ENCODE data around the gene CSH2. TPM values are rescaled to one million over a fixed set of nuclear protein-coding genes. Genes with fewer than 3 reads are reported as not detected.

Gene CSH2
- total and polyA plus RNA-seq, 2 of the 8 experiments (the other 6 are each of a cell fraction or from before 2014, with no cell fraction given): 0.43 TPM; not detected in 1

GRCh38 chr17:63918305-63918704 lies 44.8 kb upstream of the CSH2 start (continued):
- TF ChIP-seq, protein P1, sequence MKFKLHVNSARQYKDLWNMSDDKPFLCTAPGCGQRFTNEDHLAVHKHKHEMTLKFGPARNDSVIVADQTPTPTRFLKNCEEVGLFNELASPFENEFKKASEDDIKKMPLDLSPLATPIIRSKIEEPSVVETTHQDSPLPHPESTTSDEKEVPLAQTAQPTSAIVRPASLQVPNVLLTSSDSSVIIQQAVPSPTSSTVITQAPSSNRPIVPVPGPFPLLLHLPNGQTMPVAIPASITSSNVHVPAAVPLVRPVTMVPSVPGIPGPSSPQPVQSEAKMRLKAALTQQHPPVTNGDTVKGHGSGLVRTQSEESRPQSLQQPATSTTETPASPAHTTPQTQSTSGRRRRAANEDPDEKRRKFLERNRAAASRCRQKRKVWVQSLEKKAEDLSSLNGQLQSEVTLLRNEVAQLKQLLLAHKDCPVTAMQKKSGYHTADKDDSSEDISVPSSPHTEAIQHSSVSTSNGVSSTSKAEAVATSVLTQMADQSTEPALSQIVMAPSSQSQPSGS (IDR thresholded peaks at IDR 0.05; ENCODE audit: low read length): no peak
- 0 out of 2 replicates have a peak, but pooled peaks have one; percentile 20 for TF ChIP-seq YY1 (IDR thresholded peaks at IDR 0.05; ENCODE audit: low read depth, low read length)
- TF ChIP-seq ASH2L (IDR thresholded peaks at IDR 0.05; ENCODE audit: low read length): no peak
- no peak for TF ChIP-seq ATF3 (IDR thresholded peaks at IDR 0.05; ENCODE audit: insufficient read depth, low read depth, low read length)
- TF ChIP-seq TAF7 (optimal IDR thresholded peaks at IDR 0.05; ENCODE audit: borderline replicate concordance, low read depth, low read length): no peak
- peak; percentile 25 to 30; a peak in 2 of 4 replicates for TF ChIP-seq RAD21 (IDR thresholded peaks at IDR 0.05 in 1 of 2, conservative IDR thresholded peaks at IDR 0.05 in 1 of 2; ENCODE audit: low read depth in 2 of 2, low read length in 2 of 2)
- TF ChIP-seq SUZ12 (IDR thresholded peaks at IDR 0.05; ENCODE audit: low read length): no peak

Data from H1 (cell line).